B cell (primary cell): ENCODE results near the gene STEAP2. TPM values are rescaled to one million over a fixed set of nuclear protein-coding genes. Genes with fewer than 3 reads are reported as not detected.

Experiments used
- ATAC-seq: fragments of 200-7000 bp; cut with Tn5 transposase; one replicate; pipeline ENCODE4 v1.10.0; 2021; ENCODE audit warnings: low read depth, mild to moderate bottlenecking, moderate number of reproducible peaks, moderate library complexity
- CTCF ChIA-PET: fragments of 350-600 bp; sonication (Branson Sonifier 250); formaldehyde crosslinking; loops from one replicate; lab custom pipeline; 2021; ENCODE audit warnings: antibody characterized with exemption, inconsistent platforms; lab: Charles Lee
- POLR2A ChIA-PET: fragments of 350-600 bp; sonication (Branson Sonifier 250); formaldehyde crosslinking; loops from one replicate; lab custom pipeline; 2021; ENCODE audit warnings: antibody characterized with exemption; lab: Charles Lee
- DNase-seq: peaks from one replicate; pipeline ENCODE4 v3.0.0; 2013
- H2AFZ ChIP-seq: 2 replicates; pipeline ENCODE4 v1.6.1; 2012; ENCODE audit warnings: mild to moderate bottlenecking, low read depth, low read length; ENCODE audit not compliant: insufficient read depth, poor library complexity, severe bottlenecking
- H3K27ac ChIP-seq, 2 donors: 1 replicate in 1 of 2; 2 replicates in 1 of 2; pipeline ENCODE4 v1.5.1; 2012 to 2013; ENCODE audit warnings: low read length in 2 of 2, mild to moderate bottlenecking in 2 of 2, moderate library complexity in 1 of 2
- H3K27me3 ChIP-seq, 4 experiments: fragments of 200-600 bp in 1 of 4; sonication (generic) in 1 of 4; replicated peaks in 1 of 4; 1 replicate in 2 of 4; 2 replicates in 2 of 4; pipeline versions ENCODE4 v1.6.1 to v1.7.0; 2013 to 2016; ENCODE audit warnings: low read length in 3 of 4, mild to moderate bottlenecking in 2 of 4, mixed read lengths in 1 of 4, moderate library complexity in 1 of 4; ENCODE audit not compliant: insufficient read depth in 4 of 4, control insufficient read depth in 3 of 4; ENCODE audit errors: control extremely low read depth in 1 of 4
- H3K36me3 ChIP-seq, 2 experiments: replicated peaks in 1 of 2; 1 replicate in 1 of 2; 2 replicates in 1 of 2; pipeline versions ENCODE4 v1.6.1 to v1.7.1; 2013; ENCODE audit warnings: low read length in 1 of 2; ENCODE audit not compliant: insufficient read depth in 2 of 2, control insufficient read depth in 1 of 2; ENCODE audit errors: control extremely low read depth in 1 of 2, extremely low read depth in 1 of 2
- H3K4me1 ChIP-seq, 2 donors: fragments of 200-600 bp in 1 of 2; sonication (generic) in 1 of 2; 1 replicate in 1 of 2; 2 replicates in 1 of 2; pipeline versions ENCODE4 v1.5.1 to v1.6.1; 2013 to 2017; ENCODE audit warnings: low read length in 2 of 2; ENCODE audit not compliant: control insufficient read depth in 2 of 2, insufficient read depth in 2 of 2
- H3K4me2 ChIP-seq: replicated peaks from 2 replicates; pipeline ENCODE3; 2012; ENCODE audit warnings: mild to moderate bottlenecking, low read depth, low read length; ENCODE audit not compliant: poor library complexity, severe bottlenecking
- H3K4me3 ChIP-seq, 5 experiments: fragments of 200-600 bp in 1 of 5; sonication (generic) in 1 of 5; 1 replicate in 3 of 5; 2 replicates in 2 of 5; pipeline versions ENCODE4 v1.5.1 to v1.7.0; 2011 to 2016; ENCODE audit warnings: low read length in 4 of 5, mild to moderate bottlenecking in 4 of 5, low read depth in 2 of 5, control low read depth in 1 of 5, moderate library complexity in 1 of 5; ENCODE audit not compliant: insufficient read depth in 1 of 5; ENCODE audit errors: control extremely low read depth in 1 of 5, extremely low read depth in 1 of 5
- H3K79me2 ChIP-seq: fragments of 200-600 bp; sonication (generic); one replicate; pipeline ENCODE4 v1.6.0; 2016; ENCODE audit warnings: low read length; ENCODE audit not compliant: control insufficient read depth, insufficient read depth
- H3K9ac ChIP-seq: fragments of 200-600 bp; sonication (generic); 2 replicates; pipeline ENCODE4 v1.6.1; 2017; ENCODE audit warnings: mild to moderate bottlenecking, low read length, moderate library complexity
- H3K9me3 ChIP-seq, 3 donors: one replicate each; pipeline versions ENCODE4 v1.6.1 to v1.7.1; 2013; ENCODE audit warnings: low read length in 2 of 3; ENCODE audit not compliant: control insufficient read depth in 2 of 3, insufficient read depth in 1 of 3; ENCODE audit errors: control extremely low read depth in 1 of 3
- H4K20me1 ChIP-seq: 2 replicates; pipeline ENCODE4 v1.6.0; 2012; ENCODE audit warnings: mild to moderate bottlenecking, low read length; ENCODE audit not compliant: insufficient read depth, control insufficient read depth, poor library complexity, severe bottlenecking
- H3K27ac Mint-ChIP-seq: one replicate; pipeline ENCODE4 v1.8.0; 2021; ENCODE audit warnings: mixed read lengths
- H3K27me3 Mint-ChIP-seq: one replicate; pipeline ENCODE4 v1.8.0; 2021; ENCODE audit warnings: mixed read lengths
- H3K4me1 Mint-ChIP-seq: one replicate; pipeline ENCODE4 v1.8.0; 2021; ENCODE audit warnings: mixed read lengths
- H3K4me3 Mint-ChIP-seq: one replicate; pipeline ENCODE4 v1.8.0; 2021; ENCODE audit warnings: mixed read lengths
- H3K9me3 Mint-ChIP-seq: one replicate; pipeline ENCODE4 v1.8.0; 2022; ENCODE audit warnings: mixed read lengths; ENCODE audit not compliant: insufficient read depth
- CTCF ChIP-seq: fragments of 200-600 bp; IDR thresholded peaks from one replicate; pipeline ENCODE4 v1.8.0; 2022; ENCODE audit warnings: antibody characterized with exemption, mild to moderate bottlenecking
- EZH2 ChIP-seq: IDR thresholded peaks from 2 replicates; pipeline ENCODE4 v1.6.1; 2012; ENCODE audit warnings: borderline replicate concordance, low read depth, mild to moderate bottlenecking, moderate library complexity, low read length; ENCODE audit not compliant: insufficient read depth, poor library complexity, severe bottlenecking
- WGBS: methylation state at CpG from one replicate; pipeline ENCODE4 v1.1.5; 2013; ENCODE audit warnings: missing lambda C conversion rate; ENCODE audit not compliant: insufficient coverage; 5-methylcytosine and 5-hydroxymethylcytosine counted together
- intact Hi-C: fragments of 100-400 bp; cut with micrococcal nuclease; formaldehyde crosslinking; loops from one replicate; pipeline ENCODE4 v1.10.0; 2022
- polyA plus RNA-seq: library from polyadenylated mRNA; depleted of rRNA; stranded (reverse); fragments of >200 nt; gene quantifications from 2 replicates; pipeline ENCODE4 v1.2.3, GENCODE V29; 2012
- total RNA-seq, 2 donors: library from RNA; stranded (reverse); fragments of 120-200 nt in 1 of 2; gene quantifications; 1 replicate in 1 of 2; 2 replicates in 1 of 2; pipeline versions ENCODE4 v1.2.3 to v1.2.4, GENCODE V29; 2013 to 2022

The STEAP2 gene
- total and polyA plus RNA-seq, 2 donors (not counting 1 experiment from before 2014, with no cell fraction given), result not detected

DNA sequence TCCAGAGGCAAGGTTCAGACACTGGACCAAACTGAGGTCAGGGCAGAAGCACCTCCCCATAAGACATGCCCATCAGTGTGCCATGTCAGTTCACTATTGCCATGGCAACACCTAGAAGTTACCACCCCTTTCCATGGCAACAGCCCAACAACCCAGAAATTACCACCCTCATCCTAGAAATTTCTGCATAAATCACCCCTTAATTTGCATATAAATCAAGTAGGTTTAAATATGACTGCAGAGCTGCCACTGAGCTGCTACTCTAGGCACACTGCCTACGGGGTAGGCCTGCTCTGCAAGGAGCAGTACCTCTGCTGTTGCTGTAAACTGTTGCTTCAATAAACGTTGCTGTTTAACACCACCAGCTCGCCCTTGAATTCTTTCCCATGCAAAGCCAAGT, 12.7 kb downstream of the STEAP2 start:
- Mint-ChIP-seq H3K27me3 (peaks cover 22% of the 10 kb centered on the region), H3K9me3 (no peaks in the 10 kb centered on the region), H3K4me3 (no peak overlapping the region), H3K27ac (no peak overlapping the region), H3K4me1 (no peaks in the 10 kb centered on the region)
- 73% methylated on average over 3 of the region's 3 CpGs for WGBS
- Histone ChIP-seq H3K4me2 (no peak overlapping the region), H2AFZ (no peak overlapping the region), H3K79me2 (no peaks in the 10 kb centered on the region), H3K36me3 (no peaks in the 10 kb centered on the region), H3K27ac (no peak overlapping the region), H3K27me3 (peaks cover 0 to 3% (median 1%) of the 10 kb centered on the region in 4 experiments), H3K9ac (no peak overlapping the region), H3K4me1 (no peaks in the 10 kb centered on the region), H3K9me3 (no peaks in the 10 kb centered on the region), H3K4me3 (no peak overlapping the region), H4K20me1 (no peaks in the 10 kb centered on the region)
- intact Hi-C loops, result no loop called here
- DNase-seq, result no peak
- no peak for ATAC-seq
- ChIA-PET POLR2A (no interaction called here), CTCF (no interaction called here)
- no peak for TF ChIP-seq EZH2
- no peak for TF ChIP-seq CTCF

DNA sequence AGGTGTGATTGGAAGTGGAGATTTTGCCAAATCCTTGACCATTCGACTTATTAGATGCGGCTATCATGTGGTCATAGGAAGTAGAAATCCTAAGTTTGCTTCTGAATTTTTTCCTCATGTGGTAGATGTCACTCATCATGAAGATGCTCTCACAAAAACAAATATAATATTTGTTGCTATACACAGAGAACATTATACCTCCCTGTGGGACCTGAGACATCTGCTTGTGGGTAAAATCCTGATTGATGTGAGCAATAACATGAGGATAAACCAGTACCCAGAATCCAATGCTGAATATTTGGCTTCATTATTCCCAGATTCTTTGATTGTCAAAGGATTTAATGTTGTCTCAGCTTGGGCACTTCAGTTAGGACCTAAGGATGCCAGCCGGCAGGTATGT, 13.6 kb downstream of the STEAP2 start:
- WGBS, result no CpG with 5 or more reads among the region's 3 CpGs
- Histone ChIP-seq H3K36me3 (no peaks in the 10 kb centered on the region), H3K27ac (no peak overlapping the region), H3K4me3 (no peak overlapping the region), H3K79me2 (no peaks in the 10 kb centered on the region), H3K9me3 (no peaks in the 10 kb centered on the region), H3K4me1 (no peaks in the 10 kb centered on the region), H3K4me2 (no peak overlapping the region), H3K9ac (no peak overlapping the region), H4K20me1 (no peaks in the 10 kb centered on the region), H3K27me3 (peaks cover 0 to 3% (median 1%) of the 10 kb centered on the region in 4 experiments), H2AFZ (no peak overlapping the region)
- H3K27ac Mint-ChIP-seq, result no peak overlapping the region
- no peaks in the 10 kb centered on the region for H3K9me3 Mint-ChIP-seq
- no peak overlapping the region for H3K4me3 Mint-ChIP-seq
- POLR2A ChIA-PET, result no interaction called here
- peaks cover 17% of the 10 kb centered on the region for H3K27me3 Mint-ChIP-seq
- TF ChIP-seq CTCF, result no peak
- no peak for TF ChIP-seq EZH2
- CTCF ChIA-PET, result no interaction called here
- ATAC-seq, result no peak
- intact Hi-C loops, result no loop called here
- no peak for DNase-seq
- no peaks in the 10 kb centered on the region for H3K4me1 Mint-ChIP-seq
